Amniotic epithelial cell (primary cell): Measurements from ENCODE around the gene IFFO2.

Experiments
- DNase-seq: peaks from one replicate; pipeline ENCODE4 v3.0.0-alpha.2; 2010; ENCODE audit warnings: low read depth

IFFO2 gene

DNA sequence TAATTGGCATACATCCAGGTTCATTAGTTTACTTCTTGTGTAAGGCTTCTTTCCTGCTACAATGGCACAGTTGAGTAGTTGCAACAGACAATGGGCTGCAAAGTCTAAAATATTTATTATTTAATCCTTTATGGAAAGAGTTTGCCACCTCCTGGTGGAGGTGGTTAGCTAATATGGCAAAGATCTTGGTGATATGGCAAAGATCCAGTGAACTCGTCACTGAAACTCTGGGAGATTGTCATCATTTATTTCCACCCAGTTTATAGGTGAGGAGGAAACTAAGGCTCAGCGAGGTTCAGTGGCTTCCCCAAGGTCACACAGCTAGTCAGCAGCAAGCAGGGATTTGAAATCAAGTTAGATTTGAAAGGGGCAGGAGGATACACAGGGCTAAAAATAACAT, 16.1 kb upstream of the IFFO2 start:
- DNase-seq = peak; percentile 15

DNA sequence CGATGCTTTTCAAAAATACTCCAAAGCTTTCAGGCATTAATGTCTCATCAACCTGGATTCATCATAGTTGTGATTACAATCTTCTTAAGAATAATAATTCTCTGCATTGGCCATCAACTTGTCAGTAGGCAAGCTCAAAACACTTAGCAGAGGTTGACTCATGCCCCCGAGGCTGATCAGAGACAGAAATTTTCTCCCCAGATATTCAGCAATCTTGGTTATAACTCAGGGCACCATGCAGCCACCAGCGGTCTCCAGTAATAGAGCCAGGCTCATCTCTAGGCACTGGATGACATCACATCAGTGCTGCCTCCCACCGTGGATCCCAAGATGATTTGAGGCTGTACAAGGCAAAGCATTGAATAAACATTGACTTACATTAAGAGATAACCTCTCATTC, 14.3 kb upstream of the IFFO2 start:
- peak; percentile 31 for DNase-seq

DNA sequence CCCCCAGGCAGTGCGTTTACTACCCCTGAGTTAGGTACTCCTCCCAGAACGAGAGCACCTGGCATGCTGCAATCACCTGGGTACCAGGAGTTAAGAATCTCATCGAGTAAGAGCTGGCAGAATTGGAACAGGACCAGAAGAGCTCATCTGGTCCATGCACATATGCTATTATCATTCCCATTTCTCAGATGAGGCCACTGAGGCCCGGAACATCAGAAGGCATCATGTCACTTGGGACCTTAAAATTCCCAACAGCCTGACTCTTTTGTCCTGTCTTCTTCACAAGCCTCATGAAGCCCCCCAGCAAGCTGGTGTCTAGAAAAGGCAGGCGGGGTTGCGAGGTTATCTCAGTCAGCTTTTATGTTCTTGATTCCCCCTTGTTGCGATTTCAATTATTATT, 13.9 kb upstream of the IFFO2 start:
- no peak for DNase-seq

DNA sequence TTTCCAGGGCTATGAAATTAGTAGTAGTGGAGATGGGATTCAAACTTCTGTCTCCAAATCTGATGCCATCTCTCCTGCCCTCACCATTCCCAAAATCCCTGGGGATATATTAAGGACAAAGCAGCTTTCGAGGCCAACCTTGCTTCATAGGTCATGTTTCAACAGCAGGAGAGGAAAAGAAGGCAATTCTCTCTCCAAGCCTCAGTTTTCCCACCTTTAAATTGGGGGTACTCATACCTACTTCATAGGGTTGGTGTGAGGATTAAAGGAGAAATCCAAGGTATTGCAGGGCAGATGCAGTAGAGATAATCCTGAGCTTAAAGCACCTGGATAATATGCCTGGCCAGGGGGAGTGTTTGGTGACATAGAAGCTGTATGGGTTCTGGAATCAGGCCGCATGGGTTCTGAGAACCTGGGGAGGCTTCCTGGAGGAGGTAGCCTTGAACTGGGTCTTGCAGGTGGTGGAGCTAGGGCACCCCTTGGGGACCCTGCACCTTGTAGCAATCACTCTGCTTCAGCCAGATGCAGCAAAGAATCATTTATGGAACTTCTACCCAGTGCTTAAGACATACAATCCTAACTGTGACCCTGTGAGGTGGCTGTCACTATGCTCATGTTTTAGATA, 10.7 kb upstream of the IFFO2 start:
- no peak for DNase-seq

DNA sequence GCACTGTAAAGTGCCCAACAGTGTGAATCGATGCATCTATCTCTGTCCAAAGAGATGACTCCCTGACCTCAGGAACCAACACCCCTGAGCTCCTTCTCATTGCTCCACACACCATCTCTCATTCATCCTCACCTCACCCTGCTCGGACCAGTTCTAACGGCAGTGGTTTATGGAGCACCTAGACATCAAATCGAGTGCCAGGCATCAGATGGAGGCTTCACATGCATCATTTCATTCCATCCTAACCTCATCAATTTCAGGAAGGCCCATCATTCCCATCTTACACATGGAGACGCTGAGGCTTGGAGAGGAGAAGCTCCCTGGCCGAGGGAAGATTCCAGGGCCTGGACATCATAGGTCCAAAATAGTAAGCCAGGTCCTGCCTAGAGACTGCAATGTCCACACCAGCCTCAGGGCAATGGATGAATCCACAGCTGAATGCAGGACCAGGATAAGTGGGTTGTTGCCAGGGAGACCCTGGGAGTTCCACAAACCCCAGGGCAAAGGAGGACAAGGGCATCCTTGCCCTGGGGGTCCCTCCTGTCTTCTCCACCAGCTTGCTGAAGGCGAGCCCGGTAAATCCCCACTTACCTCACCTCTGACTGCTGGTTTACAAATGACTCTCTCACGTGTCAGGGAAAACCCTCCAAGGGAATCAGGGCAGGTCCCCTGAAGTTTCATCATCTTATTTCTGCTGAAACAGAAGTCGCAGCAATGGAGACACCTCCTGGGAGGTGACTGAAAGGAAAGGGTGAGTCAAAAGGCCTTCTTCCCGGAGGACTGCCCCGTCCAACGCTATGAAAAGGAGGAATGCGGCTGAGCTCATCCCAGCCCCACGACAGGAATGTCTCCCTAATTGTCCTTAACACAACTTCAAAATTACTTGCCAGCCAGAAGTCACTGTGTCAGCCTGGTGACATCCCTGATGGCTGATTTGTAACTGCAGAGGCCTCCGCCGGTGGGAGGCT, 9.0 kb upstream of the IFFO2 start:
- DNase-seq = peak; percentile 35

DNA sequence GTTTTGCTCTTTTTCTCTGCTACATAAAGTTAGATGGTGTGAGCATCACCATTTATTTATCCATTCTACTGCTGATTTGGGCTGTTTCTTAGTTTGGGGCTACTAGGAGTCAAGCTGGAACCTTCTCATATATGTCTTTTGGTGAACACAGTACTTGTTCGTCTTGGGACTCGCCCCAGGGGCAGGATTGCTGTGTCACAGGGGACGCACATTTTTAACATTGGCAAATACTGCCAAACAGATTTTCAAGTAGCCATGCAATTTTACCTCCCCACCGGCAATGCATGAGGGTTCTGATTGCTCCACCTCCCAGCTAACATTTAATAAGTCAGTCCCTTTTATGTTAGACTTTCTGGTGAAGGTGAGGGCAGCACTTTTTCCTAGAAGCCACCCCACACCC, 7.5 kb upstream of the IFFO2 start:
- no peak for DNase-seq

DNA sequence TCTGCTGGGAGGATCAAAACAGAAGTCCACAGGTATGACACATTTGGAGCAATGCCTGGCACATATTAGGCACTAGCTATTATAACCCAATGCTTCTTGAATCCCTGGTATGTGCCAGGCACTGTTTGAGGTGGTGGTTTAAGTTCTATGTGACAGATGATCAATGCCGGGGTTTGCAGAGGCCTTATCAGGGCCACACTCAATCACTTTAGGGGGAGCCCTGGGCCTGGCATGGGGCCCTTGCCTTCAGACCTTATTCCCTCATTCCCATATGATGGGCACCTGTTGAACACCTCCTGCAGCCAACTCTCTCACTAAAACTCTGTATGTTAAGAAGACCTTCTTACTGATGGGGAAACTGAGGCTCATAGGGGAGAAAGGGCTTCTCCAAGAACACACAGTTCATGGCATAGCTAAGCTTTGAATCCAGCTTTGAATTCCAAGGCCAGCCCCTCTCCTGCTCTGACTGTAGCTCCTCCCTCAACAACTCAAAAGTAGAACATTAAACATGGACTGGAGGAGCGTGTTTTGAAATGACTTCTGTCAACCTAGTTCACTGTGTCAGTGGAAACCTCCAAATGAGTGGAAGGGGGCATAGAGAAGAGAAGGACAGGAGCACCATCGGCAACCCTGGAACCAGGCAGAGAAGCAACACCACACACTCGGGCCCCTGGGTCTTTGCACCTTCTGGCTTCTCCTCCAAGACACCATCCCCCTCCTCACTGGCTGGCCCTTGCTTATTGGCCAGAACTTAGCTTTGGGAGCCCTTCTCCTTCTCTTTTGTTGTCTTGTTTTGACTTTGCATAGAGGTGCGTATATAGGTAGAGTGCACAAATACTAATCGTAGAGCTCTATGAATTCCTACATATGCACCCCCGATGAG, 6.6 kb upstream of the IFFO2 start:
- no peak for DNase-seq

DNA sequence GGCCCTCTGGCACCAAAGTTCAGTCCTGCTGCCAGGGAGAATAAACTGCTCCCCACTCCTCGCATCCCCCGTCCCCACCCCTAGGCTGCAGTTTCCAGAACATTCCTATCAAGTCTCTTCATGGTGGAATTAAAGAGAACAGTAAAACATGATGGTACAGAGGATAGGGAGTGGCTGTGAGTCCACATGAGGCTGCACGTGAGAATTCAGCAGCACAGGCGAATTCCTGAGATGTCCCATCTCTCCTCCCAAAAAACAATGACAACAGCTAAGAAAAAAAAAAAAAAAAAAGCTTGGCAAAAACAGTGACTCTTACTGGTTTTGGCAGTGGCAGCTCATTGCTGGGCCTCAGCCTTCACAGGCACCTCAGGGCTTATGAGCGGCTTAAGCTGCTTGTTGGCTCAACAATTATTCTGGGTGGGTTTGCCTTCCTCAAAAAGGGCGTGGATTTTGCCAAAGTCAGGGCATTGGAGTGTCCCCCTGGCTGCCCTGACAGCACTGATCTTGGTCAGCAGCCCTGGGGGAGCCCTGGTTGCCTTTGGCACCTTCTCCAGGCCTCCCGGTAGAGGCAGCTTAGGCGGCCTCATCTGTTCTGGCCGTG, 5.7 kb upstream of the IFFO2 start:
- no peak for DNase-seq

DNA sequence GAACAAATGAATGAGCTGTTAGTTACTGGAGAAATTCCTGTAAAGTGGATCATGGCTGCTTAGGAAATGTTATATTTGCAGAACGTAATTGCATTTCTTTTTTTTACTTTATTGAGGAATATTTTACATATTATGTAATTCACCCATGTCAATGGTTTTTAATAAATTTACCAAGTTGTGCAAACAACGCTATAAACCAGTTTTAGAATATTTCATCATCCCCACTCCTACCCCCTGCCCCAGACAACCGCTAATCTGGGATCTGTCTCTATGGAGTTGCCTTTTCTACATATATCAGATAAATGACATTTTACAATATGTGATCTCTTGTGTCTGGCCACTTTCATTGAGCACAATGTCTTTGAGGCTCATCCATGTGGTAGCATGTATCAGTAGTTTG, 4.3 kb upstream of the IFFO2 start:
- no peak for DNase-seq

DNA sequence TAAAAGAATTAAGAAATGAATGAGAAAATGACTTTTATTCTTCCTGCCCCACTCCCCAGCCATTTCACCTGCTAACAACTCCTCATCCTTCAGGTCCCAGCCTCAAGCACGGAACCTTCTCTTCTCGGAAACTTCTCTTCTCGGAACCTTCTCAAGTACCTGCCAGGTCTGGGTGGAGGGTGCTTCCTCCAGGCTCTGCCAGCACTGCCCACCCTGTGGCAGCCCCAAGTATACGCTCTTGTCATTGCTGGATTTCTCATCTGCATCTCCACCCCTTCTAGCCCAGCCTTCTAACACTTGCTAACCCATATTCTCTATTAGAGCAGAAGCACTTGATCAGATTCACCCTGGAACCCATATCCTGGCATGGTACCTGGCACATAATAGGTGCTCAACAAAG, 3.9 kb upstream of the IFFO2 start:
- DNase-seq = no peak

DNA sequence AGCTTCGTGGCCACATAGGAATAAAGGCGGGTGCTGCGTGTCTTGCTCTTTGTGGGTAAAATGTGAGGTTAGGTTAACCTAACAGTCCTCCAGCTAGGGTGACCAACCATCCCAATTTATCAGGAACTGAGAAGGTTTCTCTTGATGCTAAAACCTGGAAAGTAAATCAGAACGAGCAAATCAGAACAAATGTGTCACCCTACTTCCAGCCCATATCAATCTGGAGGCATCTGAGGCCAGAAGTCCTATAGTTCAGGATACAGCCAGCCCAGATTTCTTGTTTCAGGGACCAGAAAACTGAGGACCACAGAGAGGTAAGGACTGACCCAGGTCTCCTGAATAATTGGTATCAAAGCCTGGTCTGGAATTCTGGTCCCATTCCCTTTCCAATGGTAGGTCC, 3.1 kb upstream of the IFFO2 start:
- DNase-seq = no peak

DNA sequence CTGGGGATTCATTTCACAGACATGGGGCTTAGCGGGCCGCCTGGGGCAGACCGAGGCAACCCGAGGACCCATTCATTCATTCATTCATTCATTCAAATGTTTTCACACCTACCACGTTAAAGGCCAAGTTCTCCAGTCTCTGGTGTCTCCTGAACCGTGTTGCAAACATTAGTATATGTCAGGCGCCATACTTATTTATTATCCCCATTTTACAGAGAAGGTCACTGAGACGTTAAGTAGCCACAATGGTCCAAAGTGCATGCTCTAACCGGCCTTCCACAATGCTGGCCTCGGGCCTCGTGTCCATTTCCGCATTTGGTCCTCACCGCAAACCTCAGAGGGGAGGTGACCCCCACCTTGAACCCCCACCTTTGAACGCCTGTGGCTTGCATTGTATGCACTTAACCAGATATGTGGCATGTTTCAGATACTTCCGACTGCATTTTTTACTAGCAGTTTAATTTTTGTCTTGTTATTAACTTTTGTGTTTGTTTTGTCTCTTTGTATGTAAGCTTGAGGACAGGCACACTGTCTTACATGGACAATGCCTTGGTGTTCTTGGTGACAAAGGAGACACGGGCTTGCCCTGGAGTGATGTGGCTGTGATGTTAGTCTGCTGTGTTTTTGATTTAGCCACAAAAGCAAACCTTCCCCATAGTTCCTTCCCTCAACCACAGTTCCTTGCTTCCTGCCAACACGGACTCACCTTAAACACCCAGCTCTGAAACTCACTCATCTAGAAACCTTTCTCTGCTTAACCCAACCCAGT, 1.2 kb upstream of the IFFO2 start:
- no peak for DNase-seq

DNA sequence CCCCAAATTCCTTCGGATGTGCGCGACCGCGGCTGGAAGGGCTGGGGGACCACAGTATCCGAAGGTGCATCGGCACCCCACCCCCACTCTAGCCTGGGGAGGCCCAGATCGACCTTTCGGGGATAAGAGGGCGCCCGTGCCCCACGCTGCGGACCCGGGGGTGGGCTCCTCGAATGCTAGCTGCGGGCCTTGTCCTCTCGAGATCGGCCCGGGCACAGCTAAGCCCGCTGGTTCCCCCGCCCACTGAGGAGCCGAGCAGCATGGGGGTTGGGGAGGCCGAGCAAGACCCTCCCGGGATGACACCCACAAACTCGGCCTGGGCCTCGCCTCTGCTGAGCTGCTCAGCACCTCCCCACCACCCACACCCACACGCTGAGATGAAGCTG, 653 bp upstream of the IFFO2 start:
- DNase-seq = no peak

DNA sequence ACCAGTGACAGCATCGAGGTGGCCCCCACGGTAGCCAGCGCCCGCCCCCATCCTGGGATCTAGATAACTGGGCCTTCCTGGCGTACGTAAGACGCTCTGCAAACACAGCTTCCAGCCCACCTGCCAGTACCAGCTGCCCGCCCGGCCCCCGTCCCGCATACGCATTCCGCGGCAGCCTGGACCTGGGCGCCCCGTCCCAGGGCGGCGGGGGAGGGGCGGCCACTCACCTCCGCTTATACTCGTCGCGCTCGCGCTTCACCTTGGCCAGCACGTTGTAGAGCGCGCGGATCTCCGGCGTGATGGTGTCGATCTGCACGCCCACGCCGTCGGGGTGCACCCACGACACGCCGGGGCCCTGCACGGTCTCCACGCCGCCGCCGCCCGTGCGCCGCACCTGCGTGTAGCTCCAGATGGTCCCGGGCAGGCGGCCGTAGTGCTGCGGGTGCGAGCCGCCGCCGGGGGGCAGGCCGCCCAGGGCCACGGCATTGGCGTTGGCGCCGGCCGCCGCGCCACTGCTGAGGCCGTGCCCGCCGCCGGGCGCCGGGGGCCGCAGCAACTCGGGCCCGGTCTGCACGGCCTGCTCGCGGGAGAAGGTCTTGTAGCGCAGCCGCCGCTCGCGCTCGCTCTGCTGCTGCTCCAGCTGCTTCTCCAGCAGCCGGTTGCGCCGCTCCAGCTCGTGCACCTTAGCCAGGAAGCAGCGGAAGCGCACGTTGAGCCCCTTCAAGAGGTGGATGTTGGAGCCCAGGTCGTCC, 859 bp downstream of the IFFO2 start:
- peak; percentile 48 for DNase-seq

DNA sequence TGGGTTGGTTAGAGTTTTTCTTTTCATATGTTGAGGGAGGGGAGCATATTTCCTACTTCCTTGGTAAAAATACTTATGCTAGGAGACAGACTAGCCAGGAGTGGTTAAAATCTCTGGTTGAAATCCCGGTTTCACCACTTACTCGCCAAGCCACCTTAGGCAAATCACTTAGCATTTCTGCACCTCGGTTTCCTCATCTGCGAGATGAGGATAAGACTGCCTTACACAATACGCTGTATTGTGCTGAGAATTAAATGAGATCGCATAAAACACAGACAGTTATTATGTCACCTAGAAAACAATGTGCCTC, 1.4 kb downstream of the IFFO2 start:
- no peak for DNase-seq

DNA sequence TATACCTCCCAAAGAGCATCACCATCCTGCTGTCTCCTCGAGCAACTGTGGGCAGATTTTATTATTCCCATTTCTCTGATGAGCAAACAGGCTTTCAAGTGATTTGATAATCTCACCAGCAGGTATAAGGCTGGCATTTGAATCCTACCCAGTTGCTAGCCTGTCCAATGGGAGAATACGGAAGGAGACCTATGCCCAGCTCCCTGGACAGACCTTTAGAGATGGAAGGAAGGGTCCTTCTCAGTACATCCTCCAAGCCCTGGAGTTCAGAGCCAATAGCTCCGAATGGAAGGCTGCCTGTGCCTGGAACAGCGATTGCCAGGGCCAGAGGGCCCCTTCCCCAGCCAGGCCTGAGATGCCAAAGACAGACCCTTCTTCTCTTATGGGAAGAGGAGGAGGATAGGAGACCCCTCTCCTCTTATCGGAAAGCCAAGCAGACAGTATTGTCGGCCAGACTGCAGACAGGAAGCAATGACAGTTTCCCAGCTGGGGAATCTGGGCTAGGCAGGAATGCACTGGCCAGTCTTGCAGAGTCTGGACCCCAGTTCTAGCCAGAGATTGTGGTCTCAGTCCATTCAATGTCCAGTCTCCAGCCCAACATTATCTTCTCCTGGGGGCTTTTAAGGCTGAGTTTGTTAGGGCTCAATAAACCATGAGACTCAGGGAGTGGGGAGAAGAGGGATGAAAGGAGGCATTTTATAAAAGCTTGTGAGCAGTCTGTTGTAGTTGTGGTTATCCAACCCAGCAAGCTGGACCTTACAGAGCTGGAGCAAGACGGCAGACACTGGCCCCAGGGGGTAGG, 2.0 kb downstream of the IFFO2 start:
- DNase-seq = no peak

DNA sequence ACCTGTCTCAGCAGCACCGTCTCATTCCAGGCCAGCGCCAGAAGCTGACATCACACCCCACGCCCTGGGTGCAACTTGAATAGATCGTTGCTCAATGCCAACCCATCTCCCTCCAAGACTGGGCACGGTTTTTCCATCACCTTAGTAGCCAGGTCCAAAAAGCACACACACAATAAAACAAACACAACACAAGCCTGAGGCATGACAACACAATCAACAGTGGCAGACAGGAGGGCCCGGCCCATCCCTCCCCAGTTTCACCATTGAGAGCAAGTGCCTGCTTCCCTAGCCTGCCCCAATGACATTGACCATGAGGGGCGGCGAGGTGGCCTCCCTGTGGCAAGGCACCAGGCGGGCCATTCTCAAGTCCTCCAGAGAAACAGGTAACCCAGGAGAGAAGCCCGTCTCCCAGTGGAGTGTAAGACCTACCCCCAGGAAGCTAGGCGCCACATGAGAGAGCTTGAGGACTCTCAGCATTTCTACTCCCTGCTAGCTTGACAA, 2.7 kb downstream of the IFFO2 start:
- no peak for DNase-seq

DNA sequence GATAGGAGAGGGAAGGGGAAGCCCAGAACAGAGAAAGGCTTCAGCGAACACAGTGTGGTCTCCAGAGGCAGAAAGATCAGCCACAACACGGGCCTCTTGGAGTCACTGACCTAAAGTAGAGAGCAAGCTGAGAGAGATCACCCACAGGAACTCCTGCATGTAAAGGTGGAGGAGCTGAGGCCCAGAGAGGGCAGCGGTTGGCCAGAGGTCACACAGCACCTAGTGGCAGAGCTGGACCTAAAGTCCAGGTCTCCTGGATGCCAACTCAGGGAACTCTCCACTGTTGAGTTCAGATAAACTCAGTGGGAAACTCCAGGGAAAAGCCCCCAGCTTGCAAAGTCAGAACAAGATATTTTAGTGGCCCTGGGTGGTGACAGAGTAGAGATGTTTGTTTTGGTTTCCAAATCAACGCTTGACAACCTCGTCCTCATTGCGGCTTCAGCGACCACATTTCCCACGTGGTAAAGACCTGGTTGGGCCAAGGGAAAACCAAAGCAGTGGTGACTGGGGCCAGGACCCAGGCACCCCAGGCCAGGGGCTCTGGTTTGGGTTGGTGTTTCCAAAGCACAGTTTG, 4.6 kb downstream of the IFFO2 start:
- no peak for DNase-seq

DNA sequence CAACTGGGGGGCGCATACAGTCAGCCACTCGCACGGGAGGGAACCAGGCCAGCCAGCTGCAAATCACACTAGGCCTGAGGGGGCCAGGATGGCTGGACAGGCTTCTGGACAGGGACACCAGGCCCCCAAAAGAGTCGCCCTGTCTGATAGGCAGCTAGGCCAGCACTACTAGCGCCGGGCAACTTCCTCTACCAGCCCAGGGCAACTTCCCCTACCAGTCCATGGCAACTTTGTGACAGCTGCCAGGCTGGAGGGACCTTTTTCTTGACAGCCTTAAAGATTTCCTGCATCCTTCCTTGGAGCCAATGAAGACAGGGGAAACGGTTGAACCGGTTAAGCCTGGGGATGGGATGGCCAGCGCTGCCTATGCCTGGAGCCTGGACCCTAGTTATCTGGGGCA, 5.1 kb downstream of the IFFO2 start:
- DNase-seq = no peak
